ENCODE results near the gene CCDC70.

The CCDC70 gene

DNA sequence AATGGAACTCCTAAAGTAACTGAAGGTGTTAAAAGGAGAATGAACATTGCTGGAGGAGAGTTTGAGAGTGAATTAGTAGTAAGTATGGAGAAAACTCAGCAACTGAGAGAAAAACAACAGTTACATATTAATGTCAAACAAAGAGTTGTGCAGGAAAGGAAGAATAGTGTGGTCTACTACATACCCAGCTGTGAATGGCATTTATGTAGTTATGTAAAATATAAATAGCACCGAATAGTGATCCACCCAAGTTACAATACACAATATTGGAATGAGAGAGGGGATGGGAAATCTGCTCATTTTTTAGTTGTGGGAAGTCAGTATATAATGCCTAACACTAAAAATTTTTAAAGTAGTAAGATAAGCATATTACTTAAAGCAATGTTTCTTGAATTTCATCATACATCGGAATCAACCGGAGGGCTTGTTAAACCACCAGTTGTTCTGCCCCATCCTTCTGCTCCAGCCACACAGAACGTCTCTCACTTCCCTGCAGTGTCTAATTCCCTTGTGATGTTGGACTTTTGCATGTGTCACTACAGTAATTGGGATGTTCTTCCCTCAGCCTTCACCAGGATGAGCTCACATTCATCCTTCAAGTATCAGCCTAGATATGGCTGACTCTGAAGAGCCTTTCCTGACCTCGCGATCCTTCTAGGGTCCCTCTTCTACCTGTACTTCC, 11.5 kb downstream of the CCDC70 start:
- H3K9me3 ChIP-seq (replicated peaks; ENCODE audit: insufficient read depth, low read length) = no peaks in the 10 kb centered on the region
- H3F3A ChIP-seq (ENCODE audit: insufficient read depth, low read length) = no peaks in the 10 kb centered on the region
- no peaks in the 10 kb centered on the region for H4K20me1 ChIP-seq (ENCODE audit: insufficient read depth, low read length)
- no peak overlapping the region for H3K4me2 ChIP-seq (ENCODE audit: low read depth, low read length)
- no peaks in the 10 kb centered on the region for H3K27me3 ChIP-seq (replicated peaks; ENCODE audit: insufficient read depth, low read length)
- no peak overlapping the region for H3K27ac ChIP-seq (ENCODE audit: low read length)
- H3K9me2 ChIP-seq (replicated peaks; ENCODE audit: insufficient read depth, low read length) = no peaks in the 10 kb centered on the region
- no peak overlapping the region for H3K4me3 ChIP-seq (ENCODE audit: low read length)
- no peaks in the 10 kb centered on the region for H3K79me2 ChIP-seq (ENCODE audit: low read length)
- no peak for TF ChIP-seq EZH2phosphoT487 (IDR thresholded peaks at IDR 0.05; ENCODE audit: low read length)
- TF ChIP-seq EZH2 (optimal IDR thresholded peaks at IDR 0.05; ENCODE audit: low read depth, low read length) = no peak
- TF ChIP-seq, protein P1, sequence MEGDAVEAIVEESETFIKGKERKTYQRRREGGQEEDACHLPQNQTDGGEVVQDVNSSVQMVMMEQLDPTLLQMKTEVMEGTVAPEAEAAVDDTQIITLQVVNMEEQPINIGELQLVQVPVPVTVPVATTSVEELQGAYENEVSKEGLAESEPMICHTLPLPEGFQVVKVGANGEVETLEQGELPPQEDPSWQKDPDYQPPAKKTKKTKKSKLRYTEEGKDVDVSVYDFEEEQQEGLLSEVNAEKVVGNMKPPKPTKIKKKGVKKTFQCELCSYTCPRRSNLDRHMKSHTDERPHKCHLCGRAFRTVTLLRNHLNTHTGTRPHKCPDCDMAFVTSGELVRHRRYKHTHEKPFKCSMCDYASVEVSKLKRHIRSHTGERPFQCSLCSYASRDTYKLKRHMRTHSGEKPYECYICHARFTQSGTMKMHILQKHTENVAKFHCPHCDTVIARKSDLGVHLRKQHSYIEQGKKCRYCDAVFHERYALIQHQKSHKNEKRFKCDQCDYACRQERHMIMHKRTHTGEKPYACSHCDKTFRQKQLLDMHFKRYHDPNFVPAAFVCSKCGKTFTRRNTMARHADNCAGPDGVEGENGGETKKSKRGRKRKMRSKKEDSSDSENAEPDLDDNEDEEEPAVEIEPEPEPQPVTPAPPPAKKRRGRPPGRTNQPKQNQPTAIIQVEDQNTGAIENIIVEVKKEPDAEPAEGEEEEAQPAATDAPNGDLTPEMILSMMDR (IDR thresholded peaks at IDR 0.05; ENCODE audit: low read length) = no peak
- H3K4me1 ChIP-seq (ENCODE audit: low read length) = no peaks in the 10 kb centered on the region
- no peak overlapping the region for H3K9ac ChIP-seq (ENCODE audit: low read length)
- H2AFZ ChIP-seq (ENCODE audit: low read length) = no peak overlapping the region
- DNase-seq = no peak
- H3K36me3 ChIP-seq (replicated peaks; ENCODE audit: insufficient read depth, low read length) = no peaks in the 10 kb centered on the region

DNA sequence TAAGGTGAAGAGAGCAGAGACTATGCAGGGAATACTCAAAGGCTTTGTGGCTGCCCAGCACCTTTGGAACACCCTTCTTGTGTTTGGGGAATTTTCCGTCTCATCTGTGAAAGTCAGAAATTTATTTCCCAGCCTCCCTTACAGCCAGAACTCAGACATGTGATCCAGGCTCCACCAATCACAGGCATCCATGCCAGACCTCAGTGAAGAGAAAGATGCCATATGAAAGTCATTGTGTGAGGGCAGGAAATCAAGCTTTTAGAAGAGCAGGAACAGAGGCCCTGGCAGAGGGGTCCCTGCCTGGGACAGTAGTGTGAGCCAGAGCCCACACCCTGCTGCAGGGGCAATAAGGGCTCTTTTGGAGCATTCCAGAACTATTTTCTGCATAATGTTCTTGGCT, 12.1 kb downstream of the CCDC70 start:
- Histone ChIP-seq H3K36me3 (replicated peaks; ENCODE audit: insufficient read depth, low read length) (no peaks in the 10 kb centered on the region), H3K27ac (ENCODE audit: low read length) (no peak overlapping the region), H2AFZ (ENCODE audit: low read length) (no peak overlapping the region), H3K9ac (ENCODE audit: low read length) (no peak overlapping the region), H3K4me1 (ENCODE audit: low read length) (no peaks in the 10 kb centered on the region), H4K20me1 (ENCODE audit: insufficient read depth, low read length) (no peaks in the 10 kb centered on the region), H3K27me3 (replicated peaks; ENCODE audit: insufficient read depth, low read length) (no peaks in the 10 kb centered on the region), H3K79me2 (ENCODE audit: low read length) (no peaks in the 10 kb centered on the region), H3K4me3 (ENCODE audit: low read length) (no peak overlapping the region), H3K4me2 (ENCODE audit: low read depth, low read length) (no peak overlapping the region), H3K9me3 (replicated peaks; ENCODE audit: insufficient read depth, low read length) (no peaks in the 10 kb centered on the region), H3F3A (ENCODE audit: insufficient read depth, low read length) (no peaks in the 10 kb centered on the region), H3K9me2 (replicated peaks; ENCODE audit: insufficient read depth, low read length) (no peaks in the 10 kb centered on the region)
- no peak for DNase-seq
- TF ChIP-seq EZH2 (optimal IDR thresholded peaks at IDR 0.05; ENCODE audit: low read depth, low read length) = no peak
- no peak for TF ChIP-seq EZH2phosphoT487 (IDR thresholded peaks at IDR 0.05; ENCODE audit: low read length)
- TF ChIP-seq, protein P1 (IDR thresholded peaks at IDR 0.05; ENCODE audit: low read length) = no peak

DNA sequence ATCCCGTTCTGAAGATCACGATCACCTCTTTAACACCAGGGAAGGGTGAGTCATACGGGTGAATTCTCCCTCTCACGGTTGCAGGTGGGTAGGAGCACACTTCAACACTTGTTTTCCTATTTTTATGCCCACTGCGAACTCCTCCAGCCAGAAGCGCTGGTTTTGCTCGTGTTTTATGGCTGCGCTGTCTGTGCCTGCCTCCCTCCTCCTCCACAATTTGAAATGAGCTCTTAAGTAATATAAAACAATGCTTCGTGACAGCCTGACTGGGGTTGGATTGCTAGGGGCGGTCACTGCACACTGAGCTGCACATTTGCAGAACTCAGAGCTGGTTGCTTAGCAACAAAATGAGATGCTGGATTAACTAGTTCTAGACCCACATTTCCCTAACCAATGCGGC, 12.9 kb downstream of the CCDC70 start:
- TF ChIP-seq EZH2 (optimal IDR thresholded peaks at IDR 0.05; ENCODE audit: low read depth, low read length) (no peak), EZH2phosphoT487 (IDR thresholded peaks at IDR 0.05; ENCODE audit: low read length) (no peak)
- TF ChIP-seq, protein P1 (IDR thresholded peaks at IDR 0.05; ENCODE audit: low read length) = no peak
- no peaks in the 10 kb centered on the region for H3K9me2 ChIP-seq (replicated peaks; ENCODE audit: insufficient read depth, low read length)
- H3K4me3 ChIP-seq (ENCODE audit: low read length) = no peak overlapping the region
- H2AFZ ChIP-seq (ENCODE audit: low read length) = no peak overlapping the region
- DNase-seq = no peak
- no peak overlapping the region for H3K4me2 ChIP-seq (ENCODE audit: low read depth, low read length)
- no peak overlapping the region for H3K27ac ChIP-seq (ENCODE audit: low read length)
- H3K9me3 ChIP-seq (replicated peaks; ENCODE audit: insufficient read depth, low read length) = no peaks in the 10 kb centered on the region
- no peaks in the 10 kb centered on the region for H3K36me3 ChIP-seq (replicated peaks; ENCODE audit: insufficient read depth, low read length)
- H3K9ac ChIP-seq (ENCODE audit: low read length) = no peak overlapping the region
- no peaks in the 10 kb centered on the region for H3K79me2 ChIP-seq (ENCODE audit: low read length)
- H3K4me1 ChIP-seq (ENCODE audit: low read length) = no peaks in the 10 kb centered on the region
- H4K20me1 ChIP-seq (ENCODE audit: insufficient read depth, low read length) = no peaks in the 10 kb centered on the region
- H3F3A ChIP-seq (ENCODE audit: insufficient read depth, low read length) = no peaks in the 10 kb centered on the region
- H3K27me3 ChIP-seq (replicated peaks; ENCODE audit: insufficient read depth, low read length) = no peaks in the 10 kb centered on the region
